ENCODE measurements around the gene GTF2I.
"Not testable (repeated sequence)": the region's sequence is repeated elsewhere in the genome, so short reads cannot be mapped to it uniquely, and the experiment has no call there.

- TF ChIP-seq CTCF (IDR thresholded peaks at IDR 0.05; ENCODE audit: poor library complexity); EZH2 (IDR thresholded peaks at IDR 0.05; ENCODE audit: borderline replicate concordance): not testable (repeated sequence)
Observed at GRCh38 chr7:74788369-74789150, 131.0 kb downstream of the GTF2I start.

Measured in hepatocyte (in vitro differentiated cells).